NCI-H2227 (cell line): ENCODE measurements around the gene FTO.

Experiments
- DNase-seq: peaks from one replicate; lab custom pipeline; 2025; ENCODE audit not compliant: unreplicated experiment; lab: John Stamatoyannopoulos, UW

FTO gene

DNA sequence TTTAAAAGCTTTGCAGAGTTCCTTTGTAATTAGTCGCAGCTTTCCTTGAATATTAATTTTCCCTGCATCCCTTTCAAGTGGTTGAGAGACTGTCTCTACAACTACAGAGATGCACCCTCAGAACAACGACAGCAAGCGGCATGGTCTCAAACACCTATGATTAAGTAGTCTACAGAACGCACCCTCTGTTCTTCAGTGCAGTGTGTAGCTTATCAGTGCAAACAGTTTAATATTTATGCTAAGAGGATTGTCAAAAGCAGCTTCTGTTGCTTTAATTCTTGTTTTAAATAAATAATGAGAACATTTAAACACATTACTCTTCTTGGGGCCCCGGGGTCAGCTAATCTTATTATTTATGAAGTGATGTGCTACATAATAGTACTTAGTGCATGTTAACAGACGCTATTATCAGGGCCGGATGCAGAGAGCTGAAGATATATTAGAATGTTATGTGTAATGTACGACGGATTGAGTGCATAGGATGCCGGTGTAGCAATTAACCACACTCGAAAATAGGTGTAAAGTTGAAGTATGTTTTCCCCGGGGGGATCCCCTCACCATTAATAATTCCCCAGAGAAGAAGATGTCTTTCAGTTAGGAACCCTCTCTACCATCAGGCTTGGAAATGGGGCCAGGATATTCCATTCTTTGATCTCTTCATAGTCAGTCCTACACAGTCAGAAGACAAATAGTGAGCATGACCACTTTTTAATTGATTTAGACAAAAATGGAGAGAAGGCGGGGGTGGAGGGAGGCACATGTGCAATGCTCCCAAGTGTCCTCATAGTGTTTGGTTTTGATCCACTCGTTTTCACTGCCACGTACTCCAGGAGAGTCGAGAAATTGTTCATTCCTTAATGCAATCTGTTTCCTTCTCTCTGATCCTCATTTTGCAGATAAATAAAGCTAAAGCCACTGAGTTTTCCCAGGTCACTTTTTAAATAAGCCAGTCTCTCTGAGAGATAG lies 406.3 kb downstream of the FTO start:
- DNase-seq = no peak

DNA sequence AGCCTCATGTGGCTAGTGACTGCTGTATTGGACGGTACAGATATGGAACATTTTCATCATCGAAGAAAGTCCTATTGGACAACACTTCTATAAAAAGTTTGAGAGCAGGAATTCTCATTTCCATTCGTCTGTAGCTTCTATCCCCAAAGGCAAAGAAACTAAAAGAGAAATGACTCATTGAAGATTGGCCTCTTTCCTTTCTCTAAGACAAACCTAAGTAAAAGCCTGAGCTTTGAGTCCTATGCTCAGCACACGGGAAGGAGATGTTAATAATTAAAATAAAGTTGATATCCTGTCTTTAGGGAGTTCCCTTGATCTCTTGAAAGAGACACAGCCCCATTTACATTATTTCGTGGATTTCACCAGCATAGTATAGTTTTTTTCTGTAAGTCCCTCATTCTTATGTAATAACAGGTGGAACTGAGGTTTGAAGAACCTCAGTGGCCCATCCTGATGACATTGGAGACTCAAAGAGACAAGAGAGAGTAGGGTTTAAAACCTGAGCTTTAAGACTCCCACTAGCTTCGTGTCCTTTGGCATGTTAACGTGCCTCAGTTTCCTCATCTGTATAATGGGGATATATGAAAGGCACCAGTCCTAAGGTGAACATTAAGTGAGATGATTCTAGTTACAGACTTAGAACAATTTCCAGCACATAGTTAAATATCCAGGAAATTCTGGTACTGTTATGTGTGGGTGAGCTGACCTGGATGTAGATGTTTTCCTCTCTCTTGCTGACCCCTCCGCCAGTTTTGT lies 408.7 kb downstream of the FTO start:
- DNase-seq = no peak

DNA sequence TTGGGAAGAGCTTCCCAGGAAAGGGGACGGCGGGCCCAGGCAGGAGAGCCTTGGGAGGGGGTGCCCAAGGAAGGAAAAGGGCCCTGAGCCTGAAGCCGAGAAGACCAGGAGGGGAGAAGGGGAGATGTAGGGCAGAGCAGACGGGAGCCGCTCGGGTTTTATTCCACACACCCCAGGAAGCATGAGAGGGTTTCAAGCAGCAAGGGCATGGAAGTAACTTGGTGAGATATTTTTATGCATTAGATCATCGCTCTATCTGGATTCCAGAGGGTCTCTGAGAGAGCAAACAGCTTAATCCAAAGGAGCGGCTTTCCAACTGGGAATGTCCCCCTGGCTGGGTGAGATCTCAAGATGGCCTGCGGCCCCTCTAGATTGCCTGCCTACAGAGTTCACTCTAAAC lies 411.6 kb downstream of the FTO start:
- DNase-seq = no peak

DNA sequence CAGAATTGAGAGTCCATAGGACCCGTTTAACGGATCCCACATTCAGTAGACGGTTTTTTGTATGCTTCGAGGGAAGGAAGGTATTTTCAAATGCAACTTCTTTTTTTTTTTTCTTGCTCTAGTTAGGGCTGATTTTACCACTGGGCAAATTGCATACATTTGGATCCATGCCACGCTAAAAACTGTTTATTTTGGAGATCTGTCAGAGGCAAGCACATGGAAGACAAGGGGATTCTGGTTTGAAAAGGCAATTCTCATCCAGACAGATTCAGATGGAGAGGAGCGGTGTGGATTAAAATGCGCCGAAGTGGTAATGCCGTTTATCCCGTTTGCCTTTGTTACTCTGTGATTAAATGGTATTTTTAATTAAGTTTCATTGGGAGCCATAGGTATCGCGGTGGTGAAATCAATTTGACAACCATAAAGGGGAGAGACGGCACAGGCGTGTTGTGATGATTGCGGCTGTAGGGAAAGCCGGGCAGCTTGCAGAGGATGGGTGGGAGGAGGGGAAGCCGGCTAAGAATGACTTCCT lies 412.2 kb downstream of the FTO start:
- no peak for DNase-seq

DNA sequence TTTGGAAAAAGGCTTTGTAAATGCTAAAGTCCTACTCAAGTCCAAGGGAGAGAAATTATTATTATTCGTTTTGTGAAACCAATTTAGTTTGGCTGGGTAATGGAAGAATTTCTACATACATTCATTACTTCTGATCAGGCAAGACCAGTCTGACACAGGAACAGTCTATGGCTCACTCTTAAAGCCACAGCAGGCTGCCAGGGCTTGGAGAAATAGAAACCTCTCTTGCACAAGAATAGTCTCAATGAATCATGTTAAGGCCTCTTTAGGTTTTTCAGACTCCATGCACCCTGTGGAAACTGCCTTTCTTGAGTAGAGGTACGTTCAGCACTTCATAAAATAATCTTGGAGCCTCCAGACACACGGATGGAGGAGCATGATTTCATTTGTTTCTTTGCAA lies 414.9 kb downstream of the FTO start:
- DNase-seq = no peak

DNA sequence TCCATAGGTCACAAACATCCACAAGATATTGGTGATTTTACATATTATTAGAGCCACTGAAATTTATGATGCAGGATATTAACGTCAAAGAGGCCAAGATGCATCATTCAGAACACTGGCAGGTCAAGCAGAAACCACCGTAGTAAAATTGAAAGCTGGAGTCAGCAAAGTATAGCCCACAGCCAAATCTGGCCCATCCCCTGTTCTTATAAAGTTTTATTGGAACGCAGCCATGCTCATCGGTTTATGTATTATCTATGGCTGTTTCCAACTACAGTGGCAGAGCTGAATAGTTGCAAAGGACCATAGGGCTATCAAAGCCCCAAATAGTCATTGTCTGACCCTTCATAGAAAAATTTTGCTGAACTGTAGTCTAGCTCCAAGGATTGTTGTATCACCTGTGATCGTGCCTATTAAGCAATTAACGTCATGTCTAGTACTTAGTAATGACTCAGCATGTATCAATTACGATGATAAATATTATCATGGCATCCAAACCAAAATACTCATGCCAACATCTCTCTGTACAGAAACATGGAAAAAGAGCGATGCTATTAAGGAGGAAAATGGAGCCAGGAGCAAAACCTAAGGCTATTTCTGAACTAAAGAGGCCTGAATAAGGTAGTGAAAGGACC lies 417.0 kb downstream of the FTO start:
- no peak for DNase-seq

DNA sequence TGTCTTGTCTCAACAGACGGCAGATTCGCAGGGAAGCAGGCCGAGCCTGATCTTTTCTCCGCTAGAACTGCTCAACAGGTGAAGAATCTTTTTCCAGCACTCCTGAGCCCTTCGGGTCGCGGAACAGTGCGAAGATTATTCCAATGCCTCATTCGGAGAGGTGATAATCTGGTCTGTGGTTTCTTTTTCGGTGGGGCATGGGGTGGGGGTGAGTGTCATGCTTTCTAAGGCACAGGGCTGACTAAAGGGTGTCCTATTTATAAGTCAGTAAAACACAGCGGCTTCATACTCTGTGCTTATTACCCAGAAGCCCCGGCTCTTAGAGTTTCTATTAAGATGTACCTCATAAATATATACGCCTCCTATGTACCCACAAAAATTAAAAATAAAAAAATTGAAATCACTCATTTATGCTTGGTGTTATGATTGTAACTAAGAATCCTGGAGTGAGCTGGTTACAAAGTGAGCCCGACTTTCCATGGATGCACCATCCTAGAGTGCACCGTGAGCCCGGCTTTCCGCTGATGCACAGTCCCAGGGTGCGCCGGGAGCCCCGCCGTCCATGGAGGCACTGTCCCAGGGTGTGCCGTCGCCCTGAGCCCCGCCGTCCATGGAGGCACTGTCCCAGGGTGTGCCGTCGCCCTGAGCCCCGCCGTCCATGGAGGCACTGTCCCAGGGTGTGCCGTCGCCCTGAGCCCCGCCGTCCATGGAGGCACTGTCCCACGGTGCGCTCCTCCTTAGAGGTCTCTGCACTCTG lies 417.8 kb downstream of the FTO start:
- DNase-seq = no peak

DNA sequence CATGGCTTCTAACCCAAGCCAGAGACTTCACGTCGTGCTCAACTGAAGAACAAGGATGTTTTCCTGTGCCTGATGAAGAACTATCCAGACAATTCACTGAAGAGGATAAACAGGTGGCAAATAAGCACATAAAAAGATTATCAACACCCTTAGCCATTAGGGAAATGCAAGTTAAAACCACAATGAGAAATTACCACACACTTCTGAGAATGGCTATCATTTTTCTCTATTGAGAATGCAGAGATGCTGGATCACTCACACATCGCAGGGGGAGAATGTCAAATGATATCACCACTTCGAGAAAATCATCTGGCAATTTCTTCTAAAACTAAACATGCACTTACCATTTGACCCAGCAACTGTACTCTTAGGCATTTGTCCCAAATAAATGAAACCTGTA lies 419.8 kb downstream of the FTO start:
- DNase-seq = no peak

DNA sequence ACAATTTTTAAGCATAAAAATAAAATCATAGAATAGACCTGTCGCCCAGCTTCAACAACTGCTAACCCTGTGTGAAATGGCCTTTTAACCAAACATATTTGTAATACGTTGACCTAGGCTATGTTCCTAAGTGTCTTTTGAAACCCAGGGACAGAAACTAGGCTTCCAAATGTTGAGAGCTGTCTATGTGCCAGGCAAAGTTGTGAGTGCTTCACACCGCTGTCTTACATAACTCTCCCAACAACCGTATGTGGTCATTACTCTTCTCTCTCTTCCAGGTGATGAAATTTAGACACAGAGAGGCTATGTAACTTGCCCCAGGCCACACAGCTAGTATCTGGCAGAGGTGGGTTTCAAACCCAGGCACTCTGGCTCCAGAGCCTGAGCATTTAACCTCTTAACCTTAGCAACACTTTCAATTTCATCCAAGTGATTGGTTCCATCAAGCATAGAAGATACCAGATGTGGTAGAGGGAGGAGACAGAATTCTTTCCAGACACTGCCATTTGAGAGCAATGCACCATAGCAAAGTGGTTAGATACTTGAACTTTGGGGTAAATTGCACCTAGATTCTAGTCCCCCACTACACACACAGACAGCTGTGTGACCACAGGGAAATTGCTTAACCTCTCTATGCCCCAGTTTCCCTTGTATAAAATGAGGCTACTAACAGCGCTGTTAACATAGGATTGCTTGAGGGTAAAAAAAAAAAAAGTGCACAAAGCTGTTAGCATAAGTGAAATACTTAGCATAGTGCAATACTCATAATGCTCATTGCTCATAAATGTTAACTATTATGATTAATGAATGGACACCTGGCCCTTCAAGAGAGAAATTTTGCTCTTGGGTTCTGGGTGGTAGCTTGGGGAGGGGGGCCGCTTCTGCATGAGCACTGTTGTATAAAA lies 422.0 kb downstream of the FTO start:
- DNase-seq = no peak

DNA sequence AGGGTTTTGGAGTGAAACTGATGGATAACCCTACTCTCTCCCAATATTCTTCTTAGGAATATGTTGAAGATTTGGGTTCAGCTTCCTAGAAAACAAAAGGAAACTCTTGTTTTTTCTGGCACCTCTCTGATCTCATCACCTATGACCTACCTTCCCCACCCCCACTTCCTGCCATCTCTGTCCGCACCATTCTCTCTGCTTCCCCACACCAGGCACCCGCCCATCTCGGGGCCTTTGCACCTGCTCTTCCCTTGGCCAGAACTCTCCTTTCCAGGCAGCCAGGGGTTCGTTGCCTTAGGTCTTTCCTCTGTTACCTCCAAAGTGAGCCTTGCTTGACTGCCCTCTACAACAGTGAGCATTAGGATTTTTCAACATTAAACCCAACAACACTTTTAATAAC lies 423.0 kb downstream of the FTO start:
- no peak for DNase-seq

DNA sequence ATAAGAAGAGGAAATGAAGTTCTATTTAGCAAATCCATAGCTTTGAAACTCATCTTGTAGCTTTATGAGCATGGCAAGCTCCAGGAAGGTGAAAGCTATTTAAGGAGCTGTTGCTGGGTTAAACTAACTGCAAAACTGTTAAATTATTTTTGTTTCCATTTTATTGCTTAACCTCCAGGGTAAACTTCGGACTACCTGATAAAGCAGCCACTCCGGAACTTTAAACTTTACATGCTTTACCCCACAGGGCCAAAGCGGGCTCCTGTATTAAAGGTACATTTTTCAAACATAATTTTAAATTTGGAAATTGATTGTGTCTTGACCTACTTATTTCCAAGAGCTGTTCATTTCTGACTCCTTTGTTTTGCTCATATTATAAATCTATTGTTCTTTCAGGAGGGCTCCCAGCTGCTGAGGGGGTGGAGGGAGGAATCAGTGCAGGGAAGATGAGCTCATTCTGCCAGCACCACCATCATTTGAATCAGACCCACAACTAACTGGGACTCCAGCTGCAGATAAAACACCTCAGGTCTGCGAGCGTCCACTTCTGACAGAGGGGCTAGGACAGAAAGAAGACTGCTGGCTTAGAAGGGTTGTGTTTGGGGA lies 424.8 kb downstream of the FTO start:
- no peak for DNase-seq

DNA sequence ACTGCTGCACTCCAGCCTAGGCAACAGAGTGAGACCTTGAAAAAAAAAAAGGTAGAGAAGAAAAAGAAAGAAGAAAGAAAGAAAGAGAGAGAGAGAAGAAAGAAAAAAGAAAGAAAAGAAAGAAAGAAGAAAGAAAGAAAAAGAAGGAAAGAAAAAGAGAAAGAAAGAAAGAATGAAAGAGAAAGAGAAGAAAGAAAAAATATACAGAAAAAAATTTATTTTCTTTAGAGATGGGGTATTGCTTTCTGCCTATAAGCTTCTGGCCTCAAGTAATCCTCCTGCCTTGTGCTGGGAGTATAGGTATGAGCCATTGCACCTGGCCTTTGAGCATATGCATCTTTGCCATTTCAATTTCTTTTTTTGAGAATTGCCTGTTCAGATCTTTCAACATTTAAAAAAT lies 425.9 kb downstream of the FTO start:
- no peak for DNase-seq

DNA sequence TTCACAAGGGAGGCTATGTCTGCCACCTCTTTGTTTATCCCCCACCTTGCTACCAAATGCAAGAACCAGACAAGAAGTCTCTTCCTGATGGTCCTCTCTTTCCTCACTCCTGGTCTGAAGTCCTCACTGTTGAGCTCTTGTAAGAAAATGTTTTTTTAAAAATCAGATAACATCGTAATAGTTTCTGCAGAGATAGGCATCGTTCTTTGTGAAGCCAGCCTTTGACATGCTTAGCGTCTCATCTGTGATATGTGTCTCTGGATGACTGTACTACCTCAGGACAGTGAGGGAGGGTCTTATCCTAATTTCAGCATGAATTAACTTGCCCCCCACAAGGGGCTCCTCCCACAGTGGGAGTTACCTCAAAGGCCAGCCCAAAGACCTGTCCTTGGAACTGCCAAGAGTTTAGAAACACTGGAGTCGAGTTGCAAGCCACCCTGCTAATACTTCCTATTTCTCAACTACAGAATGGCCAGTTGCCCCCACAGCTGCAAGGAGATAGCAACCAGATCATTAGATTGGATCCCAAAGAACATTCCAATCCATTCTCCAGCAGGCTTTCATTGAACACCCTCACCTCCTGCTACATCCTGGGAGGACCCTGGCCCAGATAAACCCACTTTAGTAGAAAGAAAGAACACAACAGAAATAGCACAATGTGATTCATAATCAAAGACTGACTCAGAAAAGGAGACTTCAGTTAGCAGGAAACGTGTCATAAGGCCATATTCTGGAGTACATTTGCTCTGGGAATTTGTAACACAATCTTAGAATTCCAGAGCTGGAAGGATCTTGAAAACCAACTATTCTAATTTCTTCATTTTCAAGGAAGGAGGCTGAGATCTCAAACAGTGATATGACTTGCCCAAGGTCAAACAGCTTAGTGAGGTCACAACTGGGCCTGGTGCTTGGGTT lies 431.7 kb downstream of the FTO start:
- DNase-seq = no peak

DNA sequence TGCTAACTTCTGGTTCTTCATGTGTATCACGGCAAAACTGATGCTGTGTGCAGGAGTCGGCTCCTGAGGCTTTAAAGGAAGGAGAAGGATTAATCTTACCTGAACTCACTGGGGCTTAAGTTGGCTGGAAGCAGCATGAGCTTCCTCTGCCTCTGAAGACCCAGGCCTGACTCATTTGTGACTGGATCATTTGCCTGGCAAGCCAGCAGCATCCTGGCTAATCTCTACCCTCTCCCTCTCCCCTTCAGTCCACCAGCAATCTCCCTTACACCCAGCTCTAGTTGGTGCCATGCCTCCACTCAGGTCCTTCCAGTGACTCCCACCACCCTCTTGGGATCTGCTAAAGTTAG lies 432.3 kb downstream of the FTO start:
- no peak for DNase-seq

DNA sequence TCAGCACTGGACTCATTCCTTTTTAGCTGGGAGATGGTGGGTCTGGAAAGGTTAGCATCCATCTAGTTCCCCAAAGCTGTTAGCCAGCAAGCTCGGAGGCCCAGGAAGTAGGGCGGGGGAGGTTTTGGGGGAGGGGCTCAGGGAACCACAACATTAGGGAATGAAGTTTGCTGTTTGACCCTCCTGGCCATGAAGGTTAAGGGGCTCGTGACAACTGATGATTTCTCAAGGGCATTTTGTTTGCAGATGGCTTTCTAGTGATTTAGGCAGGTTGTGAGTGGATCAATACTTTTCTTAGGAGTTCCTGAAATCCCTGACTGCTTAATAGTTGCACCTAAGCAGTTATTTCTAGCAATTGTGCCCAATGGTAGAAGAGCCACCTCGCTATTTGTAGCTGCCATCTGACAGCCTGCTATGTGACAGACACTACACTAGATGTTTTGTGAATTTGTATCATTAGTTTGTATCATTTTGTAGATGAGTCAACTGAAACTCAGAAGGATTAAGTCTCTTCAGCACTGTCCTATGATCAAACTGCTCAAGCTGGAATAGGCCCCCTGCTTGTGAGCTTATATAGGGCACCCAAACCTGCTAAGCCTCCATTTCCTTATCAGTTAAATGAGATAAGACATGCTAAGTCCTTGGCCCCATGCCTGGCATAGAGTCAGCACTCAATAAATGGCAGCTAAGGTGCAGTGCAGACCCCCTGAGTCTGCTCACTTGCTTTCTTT lies 436.3 kb downstream of the FTO start:
- DNase-seq = no peak

DNA sequence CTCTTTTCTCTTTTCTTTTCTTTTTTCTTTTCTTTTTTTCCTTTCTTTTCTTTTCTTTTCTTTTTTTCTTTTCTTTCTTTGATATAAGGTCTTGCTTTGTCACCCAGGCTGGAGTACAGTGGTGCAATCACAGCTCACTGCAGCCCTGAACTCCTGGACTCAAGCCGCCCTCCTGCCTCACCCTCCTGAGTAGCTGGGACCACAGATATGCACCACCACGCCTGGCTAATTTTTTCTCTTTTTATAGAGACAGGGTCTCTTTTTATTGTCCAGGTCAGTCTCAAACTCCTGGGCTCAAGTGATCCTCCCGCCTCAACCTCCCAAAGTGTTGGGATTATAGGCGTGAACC lies 436.8 kb downstream of the FTO start:
- no peak for DNase-seq

DNA sequence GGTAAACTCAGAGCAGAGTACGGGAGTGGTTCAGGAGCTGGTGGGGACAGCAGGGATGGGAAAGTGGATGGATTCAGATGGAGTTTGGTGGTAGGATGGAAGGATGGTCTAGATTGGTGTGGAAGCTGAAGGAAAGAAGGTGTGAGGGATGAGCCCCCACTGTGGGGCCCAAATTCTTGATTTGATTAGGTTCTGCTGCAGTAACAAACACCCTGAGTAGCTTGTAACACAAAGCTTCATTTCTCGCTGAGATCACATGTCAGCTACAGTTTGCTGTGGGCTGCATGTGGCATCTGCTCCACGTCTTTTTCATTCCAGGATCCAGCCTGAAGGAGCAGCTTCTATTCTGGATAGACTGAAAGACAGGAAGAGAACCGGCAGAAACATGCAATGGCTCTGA lies 438.8 kb downstream of the FTO start:
- DNase-seq = no peak

DNA sequence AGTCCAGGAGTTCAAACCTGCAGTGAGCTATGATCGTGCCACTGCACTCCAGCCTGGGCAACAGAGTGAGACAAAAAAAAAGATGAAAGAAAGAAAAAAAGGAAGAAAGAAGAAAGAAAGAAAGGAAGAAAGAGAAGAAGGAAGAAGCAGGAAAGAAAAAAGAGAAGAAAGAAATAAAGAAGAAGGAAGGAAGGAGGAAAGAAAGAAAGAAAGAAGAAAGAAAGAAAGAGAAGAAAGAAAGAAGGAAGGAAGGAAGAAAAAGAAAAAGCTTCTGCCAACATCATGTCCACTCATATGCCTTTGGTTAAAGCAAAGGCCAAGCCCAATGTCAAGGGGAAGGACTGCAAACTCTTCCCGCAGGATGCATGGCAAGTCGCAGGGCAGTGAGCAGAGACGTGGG lies 439.5 kb downstream of the FTO start:
- DNase-seq = no peak
